Measurements from ENCODE around the gene ELL. TPM values are rescaled to one million over a fixed set of nuclear protein-coding genes. Genes with fewer than 3 reads are reported as not detected.

ELL gene
- total RNA-seq, 2 experiments from 2014 or later = 20.3 to 20.9 TPM

DNA sequence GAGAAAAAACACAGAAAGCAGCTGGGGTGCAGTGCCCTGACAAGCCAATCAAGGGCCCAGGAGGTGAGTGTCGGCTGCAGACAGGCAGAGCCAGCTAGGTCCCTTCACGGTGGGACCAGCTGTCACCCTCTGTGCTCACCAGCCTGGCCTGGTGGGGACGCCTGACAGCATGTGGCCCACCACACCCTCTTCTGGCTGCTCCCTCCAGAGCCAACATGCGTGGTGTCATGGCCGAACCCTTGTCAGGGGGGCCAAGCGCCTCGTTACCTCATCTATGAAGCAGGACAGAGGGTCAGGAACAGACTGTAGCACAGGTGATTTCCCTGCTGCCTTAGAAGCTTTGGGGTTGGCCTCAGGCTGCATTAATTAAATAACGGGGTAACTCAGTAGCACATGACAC lies 43.9 kb downstream of the ELL start:
- no peaks in the 10 kb centered on the region for H3K9me3 Mint-ChIP-seq
- ChIA-PET CTCF (interaction anchor here (1.1 to 1.5 kb wide), 5 partner anchors 9 to 116 kb away, joined by 3 to 4 read pairs (median 3); no protein-coding TSS in a partner anchor), POLR2A (no interaction called here)

DNA sequence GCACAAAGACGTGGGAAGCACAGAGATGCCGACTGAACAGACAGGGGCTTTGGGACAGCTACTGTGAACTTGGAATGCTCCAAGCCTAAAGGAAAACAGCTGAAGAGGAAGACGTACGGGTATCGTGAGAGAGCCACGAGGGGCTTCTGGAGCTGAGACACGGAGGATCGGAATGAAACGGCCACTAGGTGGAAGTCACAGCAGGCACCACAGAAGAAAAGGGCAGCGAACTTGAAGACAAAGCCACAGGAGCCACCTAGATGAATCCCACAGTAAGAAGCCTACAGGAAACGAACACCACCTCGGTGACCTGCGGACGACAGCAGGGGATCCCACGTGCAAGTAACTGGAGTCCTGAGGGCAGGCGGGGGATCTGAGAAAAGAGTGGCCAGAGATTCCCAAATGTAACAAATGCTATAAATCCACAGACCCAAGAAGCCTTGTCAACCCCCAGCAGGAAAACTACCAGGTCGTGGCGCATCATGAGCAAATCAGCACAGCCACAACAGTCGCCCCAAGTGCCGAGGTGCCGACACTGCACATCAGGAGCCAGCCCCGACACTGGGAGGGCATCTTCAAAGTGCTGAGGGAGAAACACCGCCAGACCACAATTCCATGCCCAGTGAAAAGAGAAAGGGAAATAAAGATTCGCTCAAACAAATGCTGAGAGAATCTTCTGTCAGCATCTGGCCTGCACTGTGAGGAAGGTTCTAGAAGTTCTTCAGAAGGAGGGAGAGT lies 44.7 kb downstream of the ELL start:
- Mint-ChIP-seq H3K27me3 (no peaks in the 10 kb centered on the region), H3K4me3 (no peak overlapping the region), H3K36me3 (ENCODE audit: low read depth) (peaks cover 3% of the 10 kb centered on the region), H3K9me3 (no peaks in the 10 kb centered on the region), H3K4me1 (peaks cover 65% of the 10 kb centered on the region), H3K27ac (peak overlapping the region; percentile 48)
- CTCF ChIA-PET = interaction anchor here (1.1 to 1.6 kb wide), 3 partner anchors 16 to 117 kb away, joined by 3 to 5 read pairs (median 3); no protein-coding TSS in a partner anchor
- no peak for DNase-seq
- POLR2A ChIA-PET = no interaction called here

More for the DNA sequence above, 43.9 kb downstream of the ELL start:
- Mint-ChIP-seq H3K4me1 (peaks cover 67% of the 10 kb centered on the region), H3K27me3 (no peaks in the 10 kb centered on the region), H3K36me3 (ENCODE audit: low read depth) (peaks cover 4% of the 10 kb centered on the region), H3K4me3 (no peak overlapping the region), H3K27ac (peak overlapping the region; percentile 76)
- DNase-seq = no peak

DNA sequence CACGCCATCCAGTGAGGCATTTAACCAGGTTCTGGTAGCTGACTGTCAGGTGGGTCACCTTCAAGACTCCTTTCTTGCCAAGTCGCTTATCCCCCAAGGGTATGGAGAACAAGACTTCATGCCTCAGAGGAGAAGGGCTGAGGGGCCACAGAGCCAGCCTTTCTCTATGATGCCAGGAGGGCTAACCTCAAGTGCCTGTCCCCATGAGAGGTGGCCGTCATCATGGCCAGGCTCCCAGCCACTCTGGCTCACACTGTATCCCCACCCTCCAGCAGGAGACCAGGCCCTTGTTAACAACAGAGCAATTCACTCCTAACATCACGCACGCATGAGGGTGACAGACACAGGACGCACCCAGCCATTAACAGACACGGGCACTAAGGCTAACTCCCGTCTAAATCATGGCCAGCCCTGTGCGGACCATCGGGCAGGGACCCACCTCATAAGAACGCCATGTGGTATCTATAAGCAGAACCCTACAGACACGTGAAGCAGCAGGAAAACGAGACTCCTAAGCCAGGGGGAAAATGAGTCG lies 45.3 kb downstream of the ELL start:
- Mint-ChIP-seq H3K4me1 (peaks cover 63% of the 10 kb centered on the region), H3K36me3 (ENCODE audit: low read depth) (peaks cover 3% of the 10 kb centered on the region), H3K4me3 (no peak overlapping the region), H3K27ac (no peak overlapping the region), H3K27me3 (no peaks in the 10 kb centered on the region), H3K9me3 (no peaks in the 10 kb centered on the region)
- ChIA-PET CTCF (interaction anchor here (0.5 to 1.6 kb wide), 3 partner anchors 16 to 410 kb away, joined by 3 to 5 read pairs (median 3); no protein-coding TSS in a partner anchor), POLR2A (no interaction called here)
- no peak for DNase-seq

DNA sequence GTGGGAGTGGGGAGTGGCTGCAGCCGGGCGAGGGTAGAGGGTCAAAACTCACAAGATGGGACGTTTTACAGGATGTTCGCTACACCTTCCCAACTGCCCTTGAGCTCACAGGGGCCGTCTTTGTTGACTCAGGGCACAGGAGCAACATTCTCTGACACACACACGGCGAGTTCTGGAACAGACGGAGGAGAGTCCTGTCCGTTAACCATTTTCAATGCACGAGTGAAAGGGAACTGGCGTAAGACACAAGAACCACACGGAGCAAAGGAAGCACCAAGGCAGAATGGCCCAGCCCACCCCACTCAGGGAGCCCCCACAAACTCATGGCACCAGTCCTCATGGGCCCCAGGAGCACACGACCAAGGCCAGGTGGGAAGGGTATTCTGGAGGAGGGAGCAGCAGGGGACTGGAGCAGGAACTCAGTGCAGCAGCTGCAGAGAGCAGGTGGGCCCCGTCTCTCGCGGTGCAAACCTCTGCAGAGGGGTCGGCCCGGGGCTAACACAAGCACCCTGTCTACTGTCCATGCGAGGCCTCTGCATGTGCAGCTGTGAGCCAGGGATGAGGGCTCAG lies 46.0 kb downstream of the ELL start:
- DNase-seq = no peak
- ChIA-PET POLR2A (no interaction called here), CTCF (interaction anchor here (0.5 to 1.6 kb wide), 4 partner anchors 9 to 439 kb away, joined by 3 to 5 read pairs (median 3); no protein-coding TSS in a partner anchor)
- peaks cover 56% of the 10 kb centered on the region for H3K4me1 Mint-ChIP-seq
- H3K9me3 Mint-ChIP-seq = no peaks in the 10 kb centered on the region
- H3K36me3 Mint-ChIP-seq (ENCODE audit: low read depth) = peaks cover 3% of the 10 kb centered on the region
- H3K27me3 Mint-ChIP-seq = no peaks in the 10 kb centered on the region
- no peak overlapping the region for H3K4me3 Mint-ChIP-seq
- H3K27ac Mint-ChIP-seq = peak overlapping the region; percentile 82

DNA sequence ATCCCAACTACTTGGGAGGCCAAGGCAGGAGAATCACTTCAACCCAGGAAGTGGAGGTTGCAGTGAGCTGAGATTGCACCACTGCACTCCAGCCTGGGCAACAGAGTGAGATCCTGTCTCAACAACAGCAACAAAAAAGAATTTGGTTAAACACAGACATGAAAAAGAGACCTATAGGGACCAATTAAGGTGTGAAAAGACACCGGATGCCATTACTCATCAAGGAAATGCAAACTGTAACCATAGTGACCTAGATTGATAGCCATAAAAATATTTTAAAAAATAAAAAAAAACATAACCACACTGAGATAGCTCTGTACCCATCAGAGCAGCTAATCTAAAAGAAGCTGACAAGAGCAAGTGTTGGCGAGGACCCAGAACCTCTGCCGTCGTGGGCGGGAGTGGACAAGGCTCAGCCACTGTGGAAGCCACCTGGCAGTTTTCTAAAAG lies 46.8 kb downstream of the ELL start:
- Mint-ChIP-seq H3K36me3 (ENCODE audit: low read depth) (peaks cover 3% of the 10 kb centered on the region), H3K4me3 (no peak overlapping the region), H3K27ac (peak overlapping the region; percentile 82), H3K9me3 (no peaks in the 10 kb centered on the region), H3K27me3 (no peaks in the 10 kb centered on the region), H3K4me1 (peaks cover 51% of the 10 kb centered on the region)
- no peak for DNase-seq
- ChIA-PET CTCF (interaction anchor here (1.3 to 1.6 kb wide), 2 partner anchors 10 to 24 kb away, joined by 3 to 4 read pairs; no protein-coding TSS in a partner anchor), POLR2A (no interaction called here)

DNA sequence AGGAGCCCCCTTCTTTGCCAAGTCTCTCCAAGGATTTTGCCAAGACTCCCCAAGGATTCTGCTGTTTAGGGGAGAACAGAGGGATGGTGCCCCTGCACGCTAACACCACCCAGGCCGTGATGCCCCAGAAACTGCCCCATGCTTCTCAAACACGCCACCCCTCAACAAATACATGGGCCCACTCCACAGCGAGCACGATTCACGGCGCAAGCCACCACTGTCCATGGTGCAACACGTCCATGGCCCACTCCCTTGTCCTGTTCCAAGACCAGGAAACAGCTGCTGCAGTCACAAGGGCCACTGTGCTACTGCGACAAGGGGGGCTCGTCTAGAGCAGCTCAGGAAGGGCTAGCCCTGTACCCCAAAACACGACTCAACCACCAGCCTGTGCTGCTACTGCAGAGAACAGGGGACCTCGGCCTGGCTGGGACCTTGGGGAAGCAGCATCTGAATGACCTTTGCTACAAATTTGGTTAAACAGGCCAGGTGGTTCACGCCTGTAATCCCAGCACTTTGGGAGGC lies 47.4 kb downstream of the ELL start:
- DNase-seq = no peak
- no peak overlapping the region for H3K4me3 Mint-ChIP-seq
- peaks cover 3% of the 10 kb centered on the region for H3K36me3 Mint-ChIP-seq (ENCODE audit: low read depth)
- H3K27ac Mint-ChIP-seq = peak overlapping the region; percentile 9
- no peaks in the 10 kb centered on the region for H3K27me3 Mint-ChIP-seq
- H3K9me3 Mint-ChIP-seq = no peaks in the 10 kb centered on the region
- peaks cover 47% of the 10 kb centered on the region for H3K4me1 Mint-ChIP-seq
- CTCF ChIA-PET = interaction anchor here (0.6 to 1.6 kb wide), 5 partner anchors 11 to 229 kb away, joined by 3 to 5 read pairs (median 4); no protein-coding TSS in a partner anchor
- POLR2A ChIA-PET = no interaction called here

DNA sequence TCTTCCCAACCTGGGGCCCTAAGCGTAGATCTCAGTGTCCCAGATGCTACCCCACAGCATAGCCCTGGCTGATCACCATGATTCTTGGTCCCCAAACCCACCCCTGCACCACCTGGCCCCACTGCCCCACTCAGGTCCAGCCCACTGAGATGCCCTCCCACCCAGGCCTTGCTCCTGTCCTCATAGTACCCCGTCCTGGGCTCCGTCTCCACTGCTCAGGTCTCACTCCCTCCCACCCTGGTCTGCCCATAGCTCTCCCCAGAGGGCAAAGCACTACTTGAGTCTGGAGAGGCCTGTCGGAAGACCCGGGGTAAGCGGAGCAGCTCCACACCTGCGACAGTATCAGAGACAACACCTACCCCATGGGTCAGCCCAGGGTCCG lies 48.2 kb downstream of the ELL start:
- Mint-ChIP-seq H3K9me3 (no peaks in the 10 kb centered on the region), H3K27me3 (no peaks in the 10 kb centered on the region), H3K4me3 (no peak overlapping the region), H3K27ac (no peak overlapping the region), H3K36me3 (ENCODE audit: low read depth) (peaks cover 2% of the 10 kb centered on the region), H3K4me1 (peaks cover 40% of the 10 kb centered on the region)
- DNase-seq = no peak
- CTCF ChIA-PET = interaction anchor here (0.6 to 1.6 kb wide), 6 partner anchors 11 to 229 kb away, joined by 3 to 5 read pairs (median 4); no protein-coding TSS in a partner anchor
- POLR2A ChIA-PET = no interaction called here

DNA sequence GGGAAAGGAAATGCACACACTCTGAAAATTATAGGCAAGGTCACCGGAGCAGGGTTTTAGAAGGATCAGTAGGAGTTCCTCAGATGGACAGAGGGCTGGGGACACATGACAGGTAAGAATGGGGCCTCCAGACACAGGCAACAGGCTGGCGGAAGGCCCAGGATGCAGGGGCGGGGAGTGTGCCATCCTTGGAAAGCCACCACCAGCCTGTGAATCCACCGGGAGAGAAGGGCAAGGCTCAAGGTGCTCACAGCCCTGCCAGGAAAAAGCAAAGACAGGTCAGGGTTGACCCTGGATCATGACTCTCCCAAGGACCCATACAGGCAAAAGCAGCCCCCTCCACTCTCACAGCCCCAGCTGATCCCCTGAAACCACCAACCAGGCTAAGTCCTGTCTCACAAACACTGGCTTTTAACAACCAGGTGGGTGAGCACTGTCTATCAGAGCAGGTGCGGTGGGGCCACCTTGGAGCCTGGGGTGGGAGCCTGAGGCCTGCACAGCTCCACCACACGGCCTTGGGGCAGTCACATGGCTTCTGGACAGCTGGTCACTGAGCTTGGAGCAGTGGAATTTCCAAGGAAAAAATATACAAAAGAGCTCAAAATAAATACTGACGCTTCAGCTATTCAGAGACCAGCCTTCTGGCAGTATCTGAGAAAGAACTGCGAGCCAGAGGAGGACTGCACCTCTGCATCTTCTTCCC lies 48.7 kb downstream of the ELL start:
- POLR2A ChIA-PET = no interaction called here
- H3K4me1 Mint-ChIP-seq = peaks cover 36% of the 10 kb centered on the region
- CTCF ChIA-PET = interaction anchor here (0.6 to 1.6 kb wide), 7 partner anchors 10 to 257 kb away, joined by 3 to 5 read pairs (median 4); partner anchors contain the start of gene REX1BD

DNA sequence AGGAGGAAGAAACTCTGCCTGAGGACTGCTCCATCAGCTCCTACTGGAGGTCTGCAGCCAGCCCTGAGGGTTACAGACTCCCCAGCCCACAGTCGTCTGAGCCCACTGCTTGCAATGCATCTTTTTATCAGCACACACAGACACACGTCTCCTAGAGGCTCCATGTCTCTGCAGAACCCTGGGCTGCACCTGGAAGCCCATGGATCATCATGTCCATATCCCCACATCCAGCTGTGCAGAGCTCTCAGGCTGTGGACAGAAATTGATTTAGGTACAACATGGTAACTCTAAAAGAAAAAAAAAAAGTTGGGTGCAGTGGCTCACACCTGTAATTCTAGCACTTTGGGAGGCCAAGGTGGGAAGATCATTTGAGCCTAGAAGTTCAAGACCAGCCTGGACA lies 51.1 kb downstream of the ELL start:
- H3K27me3 Mint-ChIP-seq = no peaks in the 10 kb centered on the region
- H3K4me3 Mint-ChIP-seq = no peak overlapping the region
- CTCF ChIA-PET = interaction anchor here (0.7 to 2.5 kb wide), 3 partner anchors 9 to 370 kb away, joined by 4 to 8 read pairs (median 4); no protein-coding TSS in a partner anchor
- peak overlapping the region; percentile 46 for H3K27ac Mint-ChIP-seq
- peaks cover 22% of the 10 kb centered on the region for H3K4me1 Mint-ChIP-seq
- no peaks in the 10 kb centered on the region for H3K36me3 Mint-ChIP-seq (ENCODE audit: low read depth)
- H3K9me3 Mint-ChIP-seq = no peaks in the 10 kb centered on the region
- POLR2A ChIA-PET = no interaction called here
- DNase-seq = no peak

More for the DNA sequence above, 48.7 kb downstream of the ELL start:
- no peaks in the 10 kb centered on the region for H3K27me3 Mint-ChIP-seq
- H3K9me3 Mint-ChIP-seq = no peaks in the 10 kb centered on the region
- H3K27ac Mint-ChIP-seq = no peak overlapping the region
- no peak overlapping the region for H3K4me3 Mint-ChIP-seq
- DNase-seq = no peak
- H3K36me3 Mint-ChIP-seq (ENCODE audit: low read depth) = peaks cover 2% of the 10 kb centered on the region

DNA sequence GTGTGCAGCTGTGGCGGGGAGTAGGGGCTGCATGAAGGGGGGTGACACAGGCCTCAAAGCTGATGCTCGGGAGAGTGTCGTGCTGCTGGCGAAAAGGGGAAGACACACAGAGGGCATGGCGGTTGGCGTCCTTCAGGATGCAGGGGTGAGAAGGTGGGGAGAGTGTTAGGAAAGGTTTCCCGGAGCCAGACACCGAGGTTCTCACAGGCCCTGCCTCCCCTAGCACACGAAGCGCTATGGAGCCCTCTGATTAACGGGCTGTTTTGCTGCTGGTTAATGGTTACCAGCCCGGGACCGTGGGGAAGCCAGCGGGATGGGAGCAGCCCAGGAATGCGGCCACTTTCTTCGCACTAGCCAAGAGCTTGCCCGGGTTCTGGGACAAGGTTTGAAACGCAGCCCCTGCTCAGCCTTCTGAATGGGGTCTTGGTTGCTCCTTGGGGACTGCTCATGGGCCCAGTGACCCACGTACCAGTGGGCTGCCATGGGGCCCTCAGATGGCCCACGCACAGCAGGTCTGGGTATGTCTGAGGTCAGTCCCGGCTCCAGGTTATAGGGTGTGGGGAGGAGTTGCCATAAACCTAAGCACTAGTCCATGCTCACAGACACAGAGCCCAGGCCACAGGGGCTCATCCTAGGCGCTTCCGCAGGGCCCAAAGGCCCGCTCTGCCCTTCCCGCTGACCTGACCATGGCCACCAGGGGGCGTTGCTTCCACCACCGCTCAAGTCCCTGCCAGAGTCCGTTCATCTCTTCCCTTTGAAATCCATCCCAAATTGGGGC lies 52.6 kb downstream of the ELL start:
- DNase-seq = peak; percentile 64
- H3K27ac Mint-ChIP-seq = peak overlapping the region; percentile 19
- POLR2A ChIA-PET = no interaction called here
- H3K4me1 Mint-ChIP-seq = peaks cover 23% of the 10 kb centered on the region
- CTCF ChIA-PET = interaction anchor here (0.9 to 2.5 kb wide), 8 partner anchors 8 to 60 kb away, joined by 3 to 8 read pairs (median 4); no protein-coding TSS in a partner anchor
- no peaks in the 10 kb centered on the region for H3K9me3 Mint-ChIP-seq
- no peaks in the 10 kb centered on the region for H3K27me3 Mint-ChIP-seq
- no peak overlapping the region for H3K4me3 Mint-ChIP-seq
- H3K36me3 Mint-ChIP-seq (ENCODE audit: low read depth) = peaks cover 3% of the 10 kb centered on the region

DNA sequence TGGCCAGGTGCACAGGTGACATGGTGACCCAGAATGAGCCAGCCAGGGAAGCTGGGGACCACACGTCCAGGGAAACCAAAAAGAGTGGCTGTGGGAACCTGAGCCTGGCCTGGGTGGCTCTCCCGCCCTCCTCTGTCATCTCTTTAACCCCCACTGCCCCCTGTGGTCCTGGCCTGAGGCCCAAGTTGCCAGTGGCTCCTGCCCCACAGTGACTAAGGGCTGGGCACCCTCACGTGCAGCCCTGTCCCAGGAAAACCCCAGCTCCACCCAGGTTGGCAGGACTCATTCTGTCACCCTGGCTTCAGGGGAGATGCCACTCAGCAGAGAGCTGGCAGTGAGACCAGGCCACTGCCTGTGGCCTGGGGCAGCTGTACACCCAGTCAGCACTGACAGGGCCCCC lies 53.4 kb downstream of the ELL start:
- ChIA-PET CTCF (interaction anchor here (0.9 to 2.4 kb wide), 3 partner anchors 10 to 11 kb away, joined by 4 to 7 read pairs (median 5); no protein-coding TSS in a partner anchor), POLR2A (no interaction called here)
- Mint-ChIP-seq H3K27ac (no peak overlapping the region), H3K27me3 (no peaks in the 10 kb centered on the region), H3K4me3 (no peak overlapping the region), H3K4me1 (peaks cover 24% of the 10 kb centered on the region), H3K9me3 (no peaks in the 10 kb centered on the region), H3K36me3 (ENCODE audit: low read depth) (peaks cover 3% of the 10 kb centered on the region)
- no peak for DNase-seq

DNA sequence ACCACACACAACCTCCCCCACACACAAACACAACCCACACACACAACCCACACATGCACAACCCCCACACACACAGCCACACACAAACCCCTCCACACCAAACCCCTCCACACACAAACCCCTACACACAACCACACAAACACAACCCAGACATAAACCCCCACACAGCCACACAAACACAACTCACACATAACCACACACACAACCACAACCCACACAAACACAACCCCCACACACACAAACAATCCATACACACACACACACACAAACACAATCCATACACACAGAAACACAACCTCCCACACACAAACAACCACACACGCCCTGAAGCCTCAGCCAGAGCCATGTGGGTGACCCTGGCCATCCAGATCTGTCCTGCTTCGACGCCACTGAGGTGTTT lies 53.9 kb downstream of the ELL start:
- Mint-ChIP-seq H3K4me3 (no peak overlapping the region), H3K9me3 (no peaks in the 10 kb centered on the region), H3K27ac (peak overlapping the region; percentile 47), H3K27me3 (no peaks in the 10 kb centered on the region), H3K4me1 (peaks cover 25% of the 10 kb centered on the region), H3K36me3 (ENCODE audit: low read depth) (peaks cover 5% of the 10 kb centered on the region)
- POLR2A ChIA-PET = no interaction called here
- CTCF ChIA-PET = interaction anchor here (2.4 kb wide), 1 partner anchor 10 kb away, joined by 7 read pairs; no protein-coding TSS in a partner anchor
- DNase-seq = no peak
